Measurements from ENCODE around the gene EGFLAM.

Gene EGFLAM

DNA sequence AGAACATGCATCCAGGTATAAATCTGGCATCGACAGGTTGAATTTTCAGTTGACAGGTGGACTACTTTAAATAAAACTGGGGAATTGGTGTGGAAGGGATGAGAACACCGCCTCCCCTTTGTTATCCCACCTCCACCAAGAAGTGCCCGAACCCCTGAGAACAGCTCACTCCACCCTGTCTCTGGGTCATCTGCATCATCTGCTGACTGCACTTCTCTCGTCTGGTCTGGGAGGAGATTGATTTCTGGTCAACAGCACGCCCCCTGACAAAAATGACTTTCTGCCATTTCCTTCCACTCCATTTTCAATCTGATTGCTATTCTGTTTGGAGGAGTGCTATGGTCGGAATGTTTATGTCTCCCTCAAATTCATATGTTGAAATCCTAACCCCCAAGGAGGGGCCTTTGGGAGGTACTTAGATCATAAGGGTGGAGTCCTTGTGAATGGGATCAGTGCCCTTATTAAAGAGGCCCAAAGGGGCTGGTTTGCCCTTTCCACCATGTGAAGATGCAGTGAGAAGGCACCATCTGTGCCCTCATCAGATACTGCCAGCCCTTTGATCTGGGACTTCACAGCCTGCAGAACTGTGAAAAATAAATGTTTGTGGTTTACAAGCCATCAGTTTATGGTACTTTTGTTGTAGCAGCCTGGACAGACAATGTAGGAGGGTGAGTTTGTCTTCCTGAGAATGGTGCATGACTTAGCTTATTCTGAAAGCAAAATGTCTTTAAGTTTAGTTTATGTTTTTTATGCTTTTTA, 145.7 kb downstream of the EGFLAM start:
- Histone ChIP-seq H3K27me3 (ENCODE audit: insufficient read depth, low read depth) (no peaks in the 10 kb centered on the region), H3K27ac (no peak overlapping the region), H3K36me3 (ENCODE audit: insufficient read depth) (no peaks in the 10 kb centered on the region), H3K9ac (no peak overlapping the region), H3K4me1 (ENCODE audit: low read depth, poor library complexity, severe bottlenecking) (no peaks in the 10 kb centered on the region), H3K79me2 (ENCODE audit: insufficient read depth, low read depth) (no peaks in the 10 kb centered on the region), H3K4me2 (no peak overlapping the region), H3K4me3 (IDR thresholded peaks at IDR 0.05; ENCODE audit: insufficient read depth, low read depth, low read length) (no peak overlapping the region), H4K20me1 (ENCODE audit: insufficient read depth) (no peaks in the 10 kb centered on the region), H2AFZ (ENCODE audit: low read depth) (no peak overlapping the region)
- TF ChIP-seq, protein P1, sequence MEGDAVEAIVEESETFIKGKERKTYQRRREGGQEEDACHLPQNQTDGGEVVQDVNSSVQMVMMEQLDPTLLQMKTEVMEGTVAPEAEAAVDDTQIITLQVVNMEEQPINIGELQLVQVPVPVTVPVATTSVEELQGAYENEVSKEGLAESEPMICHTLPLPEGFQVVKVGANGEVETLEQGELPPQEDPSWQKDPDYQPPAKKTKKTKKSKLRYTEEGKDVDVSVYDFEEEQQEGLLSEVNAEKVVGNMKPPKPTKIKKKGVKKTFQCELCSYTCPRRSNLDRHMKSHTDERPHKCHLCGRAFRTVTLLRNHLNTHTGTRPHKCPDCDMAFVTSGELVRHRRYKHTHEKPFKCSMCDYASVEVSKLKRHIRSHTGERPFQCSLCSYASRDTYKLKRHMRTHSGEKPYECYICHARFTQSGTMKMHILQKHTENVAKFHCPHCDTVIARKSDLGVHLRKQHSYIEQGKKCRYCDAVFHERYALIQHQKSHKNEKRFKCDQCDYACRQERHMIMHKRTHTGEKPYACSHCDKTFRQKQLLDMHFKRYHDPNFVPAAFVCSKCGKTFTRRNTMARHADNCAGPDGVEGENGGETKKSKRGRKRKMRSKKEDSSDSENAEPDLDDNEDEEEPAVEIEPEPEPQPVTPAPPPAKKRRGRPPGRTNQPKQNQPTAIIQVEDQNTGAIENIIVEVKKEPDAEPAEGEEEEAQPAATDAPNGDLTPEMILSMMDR (conservative IDR thresholded peaks at IDR 0.05; ENCODE audit: low read depth, low read length) = no peak

DNA sequence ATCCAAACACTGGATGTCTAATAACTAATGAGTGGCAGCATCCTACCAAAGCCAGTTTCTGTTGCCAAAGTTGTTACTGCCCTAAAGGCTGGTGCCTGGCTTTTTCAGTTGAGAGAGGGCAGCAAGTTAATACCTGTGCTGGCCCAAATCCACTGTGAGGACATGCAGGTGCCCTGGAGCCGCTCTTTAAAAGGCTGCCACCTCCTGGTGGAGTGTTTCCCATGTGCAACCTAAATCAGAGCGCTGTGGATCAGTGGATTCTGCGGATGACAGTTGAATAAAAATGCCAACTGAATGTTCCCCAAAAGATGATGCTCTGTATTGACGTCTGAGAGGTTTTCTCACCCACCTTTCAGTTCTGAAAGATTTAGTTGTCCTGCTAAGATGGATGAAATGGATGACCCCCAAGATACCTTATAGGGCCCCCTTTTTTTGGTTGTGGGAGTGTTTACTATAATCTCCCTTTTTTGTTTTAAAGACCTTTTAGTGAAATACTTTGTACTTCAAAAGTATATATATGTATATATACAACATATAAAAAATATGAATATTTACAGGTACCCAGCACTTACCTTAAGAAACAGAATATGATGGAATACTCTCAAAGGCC, 146.4 kb downstream of the EGFLAM start:
- no peaks in the 10 kb centered on the region for H3K4me1 ChIP-seq (ENCODE audit: low read depth, poor library complexity, severe bottlenecking)
- no peak overlapping the region for H3K27ac ChIP-seq
- H3K79me2 ChIP-seq (ENCODE audit: insufficient read depth, low read depth) = no peaks in the 10 kb centered on the region
- H3K4me3 ChIP-seq (IDR thresholded peaks at IDR 0.05; ENCODE audit: insufficient read depth, low read depth, low read length) = no peak overlapping the region
- H3K27me3 ChIP-seq (ENCODE audit: insufficient read depth, low read depth) = no peaks in the 10 kb centered on the region
- H3K9ac ChIP-seq = no peak overlapping the region
- no peak overlapping the region for H2AFZ ChIP-seq (ENCODE audit: low read depth)
- no peaks in the 10 kb centered on the region for H3K36me3 ChIP-seq (ENCODE audit: insufficient read depth)
- TF ChIP-seq, protein P1 (conservative IDR thresholded peaks at IDR 0.05; ENCODE audit: low read depth, low read length) = no peak
- no peaks in the 10 kb centered on the region for H4K20me1 ChIP-seq (ENCODE audit: insufficient read depth)
- no peak overlapping the region for H3K4me2 ChIP-seq

- Histone ChIP-seq H3K4me2 (no peak overlapping the region), H3K27ac (no peak overlapping the region), H3K9ac (no peak overlapping the region), H3K36me3 (ENCODE audit: insufficient read depth) (no peaks in the 10 kb centered on the region), H4K20me1 (ENCODE audit: insufficient read depth) (no peaks in the 10 kb centered on the region), H3K27me3 (ENCODE audit: insufficient read depth, low read depth) (no peaks in the 10 kb centered on the region), H3K79me2 (ENCODE audit: insufficient read depth, low read depth) (no peaks in the 10 kb centered on the region), H2AFZ (ENCODE audit: low read depth) (no peak overlapping the region), H3K4me3 (IDR thresholded peaks at IDR 0.05; ENCODE audit: insufficient read depth, low read depth, low read length) (no peak overlapping the region), H3K4me1 (ENCODE audit: low read depth, poor library complexity, severe bottlenecking) (no peaks in the 10 kb centered on the region)
- TF ChIP-seq, protein P1 (conservative IDR thresholded peaks at IDR 0.05; ENCODE audit: low read depth, low read length) = no peak
These were observed 150.3 kb downstream of the EGFLAM start for GRCh38 chr5:38408446-38409198.

GRCh38 chr5:38410304-38410990, 152.1 kb downstream of the EGFLAM start:
- Histone ChIP-seq H3K4me1 (ENCODE audit: low read depth, poor library complexity, severe bottlenecking) (no peaks in the 10 kb centered on the region), H3K4me3 (IDR thresholded peaks at IDR 0.05; ENCODE audit: insufficient read depth, low read depth, low read length) (no peak overlapping the region), H3K79me2 (ENCODE audit: insufficient read depth, low read depth) (no peaks in the 10 kb centered on the region), H4K20me1 (ENCODE audit: insufficient read depth) (no peaks in the 10 kb centered on the region), H3K9ac (no peak overlapping the region), H3K4me2 (no peak overlapping the region), H2AFZ (ENCODE audit: low read depth) (no peak overlapping the region), H3K27me3 (ENCODE audit: insufficient read depth, low read depth) (no peaks in the 10 kb centered on the region), H3K36me3 (ENCODE audit: insufficient read depth) (no peaks in the 10 kb centered on the region), H3K27ac (no peak overlapping the region)
- TF ChIP-seq, protein P1 (conservative IDR thresholded peaks at IDR 0.05; ENCODE audit: low read depth, low read length) = no peak

Measured in KMS-11 (cell line).